ENCODE measurements around the gene PHYHIPL. TPM values are rescaled to one million over a fixed set of nuclear protein-coding genes. Genes with fewer than 3 reads are reported as not detected.
A peak's percentile ranks its signal among the peaks of the same experiment; 100 is the strongest.

Gene PHYHIPL
- under 1 TPM; 0.27 to 0.45 TPM for total RNA-seq
- long read RNA-seq, result 0 reads

- DNase-seq (no peak), ATAC-seq (peak; percentile 55)
- intact Hi-C loops (cut with DNase I, micrococcal nuclease), result no loop called here
Observed at GRCh38 chr10:59176241-59177030, at the start of gene PHYHIPL. PHYHIPL (plus strand) TSS chr10:59176643; CDS start chr10:59176854, 211 bp downstream.

GRCh38 chr10:59126991-59127390 lies 49.5 kb upstream of the PHYHIPL start:
- intact Hi-C loops (cut with DNase I, micrococcal nuclease), result no loop called here
- DNase-seq (no peak), ATAC-seq (no peak)

GRCh38 chr10:59127991-59128390 lies 48.5 kb upstream of the PHYHIPL start:
- no peak for DNase-seq
- ATAC-seq, result no peak
- intact Hi-C loops (cut with DNase I, micrococcal nuclease), result no loop called here

- no peak for ATAC-seq
- DNase-seq, result no peak
- intact Hi-C loops (cut with DNase I, micrococcal nuclease), result no loop called here
Observed at GRCh38 chr10:59129867-59130266, 46.6 kb upstream of the PHYHIPL start.

- ATAC-seq (no peak), DNase-seq (no peak)
- intact Hi-C loops (cut with DNase I, micrococcal nuclease), result no loop called here
Observed at GRCh38 chr10:59131666-59132065, 44.8 kb upstream of the PHYHIPL start.

- ATAC-seq, result no peak
- DNase-seq, result no peak
- intact Hi-C loops (cut with DNase I, micrococcal nuclease), result no loop called here
Observed at GRCh38 chr10:59133841-59134593, 42.4 kb upstream of the PHYHIPL start.

GRCh38 chr10:59134785-59135184 lies 41.7 kb upstream of the PHYHIPL start:
- no peak for ATAC-seq
- intact Hi-C loops (cut with DNase I, micrococcal nuclease), result no loop called here
- no peak for DNase-seq

- no peak for DNase-seq
- no peak for ATAC-seq
- intact Hi-C loops (cut with DNase I, micrococcal nuclease), result no loop called here
Observed at GRCh38 chr10:59135275-59135674, 41.2 kb upstream of the PHYHIPL start.

- DNase-seq (no peak), ATAC-seq (no peak)
- intact Hi-C loops (cut with DNase I, micrococcal nuclease), result no loop called here
Observed at GRCh38 chr10:59138052-59138451, 38.4 kb upstream of the PHYHIPL start.

- ATAC-seq, result no peak
- DNase-seq, result no peak
- intact Hi-C loops (cut with DNase I, micrococcal nuclease), result no loop called here
Observed at GRCh38 chr10:59143544-59143943, 32.9 kb upstream of the PHYHIPL start.

GRCh38 chr10:59148701-59149100 lies 27.7 kb upstream of the PHYHIPL start:
- intact Hi-C loops (cut with DNase I, micrococcal nuclease), result no loop called here
- ATAC-seq (peak; percentile 64), DNase-seq (peak in 1 of 2 donors; percentile 7)

GRCh38 chr10:59155556-59155955 lies 20.9 kb upstream of the PHYHIPL start:
- intact Hi-C loops (cut with DNase I, micrococcal nuclease), result no loop called here
- ATAC-seq (no peak), DNase-seq (no peak)

- no peak for ATAC-seq
- intact Hi-C loops (cut with DNase I, micrococcal nuclease), result no loop called here
- DNase-seq, result no peak
Observed at GRCh38 chr10:59167512-59167911, 8.9 kb upstream of the PHYHIPL start.

GRCh38 chr10:59172567-59172966 lies 3.9 kb upstream of the PHYHIPL start:
- no peak for DNase-seq
- no peak for ATAC-seq
- intact Hi-C loops (cut with DNase I, micrococcal nuclease), result no loop called here

- ATAC-seq, result no peak
- no peak for DNase-seq
- intact Hi-C loops (cut with DNase I, micrococcal nuclease), result no loop called here
Observed at GRCh38 chr10:59173414-59173813, 3.0 kb upstream of the PHYHIPL start.

GRCh38 chr10:59175538-59176240 lies 754 bp upstream of the PHYHIPL start:
- ATAC-seq (no peak), DNase-seq (no peak)
- intact Hi-C loops (cut with DNase I, micrococcal nuclease), result no loop called here

GRCh38 chr10:59177031-59177797 lies 771 bp downstream of the PHYHIPL start:
- intact Hi-C loops (cut with DNase I, micrococcal nuclease), result no loop called here
- ATAC-seq (peak; percentile 45), DNase-seq (no peak)

GRCh38 chr10:59177836-59178235 lies 1.4 kb downstream of the PHYHIPL start:
- no peak for DNase-seq
- intact Hi-C loops (cut with DNase I, micrococcal nuclease), result no loop called here
- ATAC-seq, result no peak

- DNase-seq (no peak), ATAC-seq (no peak)
- intact Hi-C loops (cut with DNase I, micrococcal nuclease), result no loop called here
Observed at GRCh38 chr10:59179068-59179467, 2.6 kb downstream of the PHYHIPL start.
